PC-9 (cell line): Measurements from ENCODE around the gene TKTL2. TPM values are rescaled to one million over a fixed set of nuclear protein-coding genes. Genes with fewer than 3 reads are reported as not detected.
"Not testable (repeated sequence)": the region's sequence is repeated elsewhere in the genome, so short reads cannot be mapped to it uniquely, and the experiment has no call there.

Source experiments
- BruUV-seq: library from RNA; stranded (reverse); fragments of 400-500 nt; replicated peaks from 2 replicates; lab custom pipeline; 2021; lab: Mats Ljungman, UMichigan
- CTCF ChIA-PET: fragments of 300-600 bp; sonication (Branson Sonifier 250); formaldehyde crosslinking; loops from one replicate; lab custom pipeline; 2022; ENCODE audit warnings: antibody characterized with exemption; lab: Charles Lee
- POLR2A ChIA-PET: fragments of 300-600 bp; sonication (Branson Sonifier 250); formaldehyde crosslinking; loops from one replicate; lab custom pipeline; 2022; ENCODE audit warnings: antibody characterized with exemption; ENCODE audit not compliant: unreplicated experiment; lab: Charles Lee
- DNase-seq, 2 experiments: peaks; one replicate each; pipeline versions ENCODE4 v3.0.0 to v3.0.0-alpha.2; 2015 to 2022; ENCODE audit warnings: mixed read lengths in 1 of 2
- H2AFZ ChIP-seq: fragments of 200-600 bp; sonication (generic); 2 replicates; pipeline ENCODE4 v1.8.1; 2017; ENCODE audit warnings: antibody characterized with exemption
- H3F3A ChIP-seq: fragments of 200-600 bp; sonication (generic); 2 replicates; pipeline ENCODE4 v1.8.1; 2017; ENCODE audit warnings: antibody characterized with exemption, mild to moderate bottlenecking, low read depth; ENCODE audit not compliant: insufficient read depth
- H3K27ac ChIP-seq: fragments of 200-600 bp; sonication (generic); 2 replicates; pipeline ENCODE4 v1.6.1; 2016; ENCODE audit warnings: mixed run types
- H3K27me3 ChIP-seq: fragments of 200-600 bp; sonication (generic); 2 replicates; pipeline ENCODE4 v1.6.1; 2016; ENCODE audit warnings: low read depth, mixed run types; ENCODE audit not compliant: insufficient read depth
- H3K36me3 ChIP-seq: fragments of 200-600 bp; sonication (generic); 2 replicates; pipeline ENCODE4 v1.6.1; 2016; ENCODE audit warnings: low read depth, mixed run types
- H3K4me1 ChIP-seq: fragments of 200-600 bp; sonication (generic); replicated peaks from 2 replicates; pipeline ENCODE4 v1.6.1; 2016; ENCODE audit warnings: mixed run types; ENCODE audit not compliant: insufficient read depth
- H3K4me2 ChIP-seq: fragments of 200-600 bp; sonication (generic); 2 replicates; pipeline ENCODE4 v1.6.1; 2017; ENCODE audit warnings: mixed run types
- H3K4me3 ChIP-seq: fragments of 200-600 bp; sonication (generic); 2 replicates; pipeline ENCODE4 v1.6.1; 2016; ENCODE audit warnings: mixed run types
- H3K79me2 ChIP-seq: fragments of 200-600 bp; sonication (generic); 2 replicates; pipeline ENCODE4 v1.6.1; 2017; ENCODE audit warnings: low read depth, mixed run types
- H3K9me2 ChIP-seq: fragments of 200-600 bp; sonication (generic); 2 replicates; pipeline ENCODE4 v1.8.1; 2017; ENCODE audit warnings: mild to moderate bottlenecking; ENCODE audit not compliant: insufficient read depth
- H3K9me3 ChIP-seq: fragments of 200-600 bp; sonication (generic); 2 replicates; pipeline ENCODE4 v1.8.1; 2016; ENCODE audit warnings: low read depth; ENCODE audit not compliant: insufficient read depth
- H4K20me1 ChIP-seq: fragments of 200-600 bp; sonication (generic); 2 replicates; pipeline ENCODE4 v1.8.1; 2017; ENCODE audit not compliant: insufficient read depth
- EZH2 ChIP-seq: fragments of 200-600 bp; sonication (generic); IDR thresholded peaks from 2 replicates; pipeline ENCODE4 v1.8.0; 2017; ENCODE audit warnings: antibody characterized with exemption, low read depth
- intact Hi-C: fragments of 100-400 bp; cut with micrococcal nuclease; formaldehyde crosslinking; loops from one replicate; pipeline ENCODE4 v1.10.0; 2022; ENCODE audit not compliant: unreplicated experiment
- total RNA-seq: library from RNA; stranded (reverse); gene quantifications from 2 replicates; pipeline ENCODE4 v1.2.3, GENCODE V29; 2021
- TF ChIP-seq, protein P1 (sequence below): fragments of 200-600 bp; sonication (generic); conservative IDR thresholded peaks from 2 replicates; pipeline ENCODE4 v1.6.1; 2017; ENCODE audit warnings: mixed run types, antibody characterized with exemption, mild to moderate bottlenecking, moderate library complexity

The TKTL2 gene
- total RNA-seq, 1 experiment from 2014 or later = not detected

GRCh38 chr4:163462556-163462955 is 11.0 kb downstream of the TKTL2 start:
- H3F3A ChIP-seq = no peaks in the 10 kb centered on the region
- H3K27ac ChIP-seq = no peak overlapping the region
- H3K9me3 ChIP-seq = no peaks in the 10 kb centered on the region
- BruUV-seq = no TSS peak
- TF ChIP-seq EZH2 = no peak
- TF ChIP-seq, protein P1, sequence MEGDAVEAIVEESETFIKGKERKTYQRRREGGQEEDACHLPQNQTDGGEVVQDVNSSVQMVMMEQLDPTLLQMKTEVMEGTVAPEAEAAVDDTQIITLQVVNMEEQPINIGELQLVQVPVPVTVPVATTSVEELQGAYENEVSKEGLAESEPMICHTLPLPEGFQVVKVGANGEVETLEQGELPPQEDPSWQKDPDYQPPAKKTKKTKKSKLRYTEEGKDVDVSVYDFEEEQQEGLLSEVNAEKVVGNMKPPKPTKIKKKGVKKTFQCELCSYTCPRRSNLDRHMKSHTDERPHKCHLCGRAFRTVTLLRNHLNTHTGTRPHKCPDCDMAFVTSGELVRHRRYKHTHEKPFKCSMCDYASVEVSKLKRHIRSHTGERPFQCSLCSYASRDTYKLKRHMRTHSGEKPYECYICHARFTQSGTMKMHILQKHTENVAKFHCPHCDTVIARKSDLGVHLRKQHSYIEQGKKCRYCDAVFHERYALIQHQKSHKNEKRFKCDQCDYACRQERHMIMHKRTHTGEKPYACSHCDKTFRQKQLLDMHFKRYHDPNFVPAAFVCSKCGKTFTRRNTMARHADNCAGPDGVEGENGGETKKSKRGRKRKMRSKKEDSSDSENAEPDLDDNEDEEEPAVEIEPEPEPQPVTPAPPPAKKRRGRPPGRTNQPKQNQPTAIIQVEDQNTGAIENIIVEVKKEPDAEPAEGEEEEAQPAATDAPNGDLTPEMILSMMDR = no peak
- H3K9me2 ChIP-seq = no peaks in the 10 kb centered on the region
- no peak overlapping the region for H3K4me3 ChIP-seq
- ChIA-PET CTCF (no interaction called here), POLR2A (no interaction called here)
- no peaks in the 10 kb centered on the region for H3K36me3 ChIP-seq
- no peaks in the 10 kb centered on the region for H3K4me1 ChIP-seq
- intact Hi-C loops = no loop called here
- no peak overlapping the region for H2AFZ ChIP-seq
- H3K79me2 ChIP-seq = no peaks in the 10 kb centered on the region
- no peaks in the 10 kb centered on the region for H3K27me3 ChIP-seq
- H3K4me2 ChIP-seq = no peak overlapping the region
- DNase-seq = no peak
- no peaks in the 10 kb centered on the region for H4K20me1 ChIP-seq

DNA sequence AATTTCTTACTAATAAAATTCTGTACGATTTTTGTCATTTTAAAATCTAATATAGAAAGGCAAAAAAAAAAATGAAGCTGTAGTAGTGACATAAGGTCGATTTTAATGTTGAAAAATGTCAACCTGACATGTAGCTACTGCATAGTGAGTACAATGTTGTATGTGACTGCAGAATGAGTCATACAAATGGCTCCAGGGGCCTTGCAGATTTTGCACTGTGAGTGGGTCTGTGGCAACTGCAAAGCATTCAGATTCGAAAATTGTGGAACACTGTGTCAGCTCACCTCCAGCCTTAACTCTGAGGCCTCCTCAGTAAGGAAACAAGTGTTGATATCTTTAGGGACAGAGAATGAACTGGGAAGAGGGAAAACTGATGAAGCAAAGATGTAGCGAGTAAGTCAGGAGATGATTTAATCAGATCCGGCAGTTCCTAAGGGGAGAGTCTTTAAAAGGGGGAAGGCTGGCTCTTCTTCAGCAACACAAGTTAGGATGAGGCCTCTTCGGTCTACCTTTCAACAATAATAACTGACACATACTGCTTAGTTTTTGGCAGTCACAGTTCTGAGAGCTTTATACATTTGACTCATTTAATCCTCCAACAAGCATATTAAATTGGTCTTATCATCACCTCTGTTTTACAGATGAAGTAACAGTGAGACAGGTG is 24.9 kb downstream of the TKTL2 start:
- H3K36me3 ChIP-seq = no peaks in the 10 kb centered on the region
- H3K27me3 ChIP-seq = no peaks in the 10 kb centered on the region
- TF ChIP-seq EZH2 = no peak
- TF ChIP-seq, protein P1 = no peak
- ChIA-PET CTCF (no interaction called here), POLR2A (interaction anchor here (0.6 kb wide), 1 partner anchor 1551 kb away, joined by 5 read pairs; no protein-coding TSS in a partner anchor)
- H2AFZ ChIP-seq = 0 out of 2 replicates have a peak overlapping the region, but pooled peaks have one; percentile 48
- intact Hi-C loops = no loop called here
- no TSS peak for BruUV-seq
- H4K20me1 ChIP-seq = no peaks in the 10 kb centered on the region
- no peaks in the 10 kb centered on the region for H3K9me3 ChIP-seq
- no peaks in the 10 kb centered on the region for H3K9me2 ChIP-seq
- H3K4me2 ChIP-seq = no peak overlapping the region
- H3K4me1 ChIP-seq = no peaks in the 10 kb centered on the region
- no peaks in the 10 kb centered on the region for H3F3A ChIP-seq
- no peak overlapping the region for H3K4me3 ChIP-seq
- no peak overlapping the region for H3K27ac ChIP-seq
- peak in 1 of 2 experiments; percentile 2 for DNase-seq
- H3K79me2 ChIP-seq = no peaks in the 10 kb centered on the region

GRCh38 chr4:163447481-163447880 is 26.1 kb downstream of the TKTL2 start:
- CTCF ChIA-PET = no interaction called here
- Histone ChIP-seq H3K36me3 (no peaks in the 10 kb centered on the region), H3K4me1 (no peaks in the 10 kb centered on the region), H3K79me2 (no peaks in the 10 kb centered on the region), H2AFZ (no peak overlapping the region), H4K20me1 (no peaks in the 10 kb centered on the region), H3K27ac (no peak overlapping the region), H3K4me3 (no peak overlapping the region), H3K4me2 (no peak overlapping the region), H3K27me3 (no peaks in the 10 kb centered on the region), H3K9me2 (no peaks in the 10 kb centered on the region), H3K9me3 (no peaks in the 10 kb centered on the region), H3F3A (no peaks in the 10 kb centered on the region)
- POLR2A ChIA-PET = no interaction called here
- DNase-seq = no peak
- TF ChIP-seq EZH2 = no peak
- TF ChIP-seq, protein P1 = no peak
- intact Hi-C loops = no loop called here
- BruUV-seq = no TSS peak

DNA sequence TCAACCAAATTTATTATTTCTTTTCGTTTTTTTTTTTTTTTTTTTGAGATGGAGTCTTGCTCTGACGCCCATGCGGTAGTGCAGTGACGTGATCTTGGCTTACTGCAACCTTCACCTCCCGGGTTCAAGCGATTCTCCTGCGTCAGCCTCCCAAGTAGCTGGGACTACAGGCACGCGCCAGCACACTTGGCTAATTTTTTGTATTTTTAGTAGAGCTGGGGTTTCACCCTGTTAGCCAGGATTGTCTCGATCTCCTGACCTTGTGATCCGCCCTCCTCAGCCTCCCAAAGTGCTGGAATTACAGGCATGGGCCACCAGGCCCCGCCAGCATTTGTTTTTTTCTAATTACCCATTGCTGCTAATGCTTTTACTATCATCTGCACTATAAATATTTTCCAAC is 26.5 kb downstream of the TKTL2 start:
- H3K9me2 ChIP-seq, H3K4me3 ChIP-seq, H3K4me1 ChIP-seq, DNase-seq, H2AFZ ChIP-seq, H3F3A ChIP-seq, H3K27ac ChIP-seq, H3K9me3 ChIP-seq, H3K36me3 ChIP-seq, CTCF ChIA-PET, intact Hi-C loops, POLR2A ChIA-PET, H3K79me2 ChIP-seq, H4K20me1 ChIP-seq, BruUV-seq, H3K4me2 ChIP-seq, H3K27me3 ChIP-seq: not testable (repeated sequence)
